GM18508 (cell line): ENCODE data around the gene SELPLG.
"Not testable (repeated sequence)": the region's sequence is repeated elsewhere in the genome, so short reads cannot be mapped to it uniquely, and the experiment has no call there.

Source experiments
- ATAC-seq: cut with Tn5 transposase; IDR thresholded peaks from one replicate; pipeline ENCODE4 v1.9.1; 2021; ENCODE audit warnings: moderate number of reproducible peaks; ENCODE audit not compliant: insufficient read depth, unreplicated experiment

SELPLG gene

DNA sequence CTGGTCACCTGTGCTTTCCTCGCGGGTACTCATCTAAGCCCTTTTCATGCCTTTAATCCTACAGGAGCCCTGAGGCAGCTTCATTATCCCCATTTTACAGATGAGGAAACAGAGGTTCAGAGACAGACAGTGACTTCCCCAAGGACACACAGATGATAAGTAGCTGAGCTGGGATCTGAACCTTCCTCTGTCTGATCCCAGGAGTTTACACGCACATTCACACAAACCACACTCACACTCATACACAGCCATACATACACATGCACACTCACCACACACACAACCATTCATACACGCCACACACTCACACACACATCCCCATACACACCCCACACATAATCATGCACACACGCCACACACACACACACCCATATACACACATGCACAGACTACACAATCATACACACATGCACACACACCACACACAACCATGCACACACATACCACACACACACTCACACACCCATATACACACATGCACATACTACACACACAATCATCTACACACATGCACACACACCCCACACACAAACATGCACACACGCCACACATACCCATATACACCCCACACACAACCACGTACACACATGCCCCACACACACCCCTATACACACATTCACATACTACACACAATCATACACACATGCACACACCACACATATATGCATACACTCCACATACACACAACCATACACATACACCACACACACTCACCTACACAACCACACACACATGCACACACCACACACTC lies 38.6 kb downstream of the SELPLG start:
- ATAC-seq, result no peak

DNA sequence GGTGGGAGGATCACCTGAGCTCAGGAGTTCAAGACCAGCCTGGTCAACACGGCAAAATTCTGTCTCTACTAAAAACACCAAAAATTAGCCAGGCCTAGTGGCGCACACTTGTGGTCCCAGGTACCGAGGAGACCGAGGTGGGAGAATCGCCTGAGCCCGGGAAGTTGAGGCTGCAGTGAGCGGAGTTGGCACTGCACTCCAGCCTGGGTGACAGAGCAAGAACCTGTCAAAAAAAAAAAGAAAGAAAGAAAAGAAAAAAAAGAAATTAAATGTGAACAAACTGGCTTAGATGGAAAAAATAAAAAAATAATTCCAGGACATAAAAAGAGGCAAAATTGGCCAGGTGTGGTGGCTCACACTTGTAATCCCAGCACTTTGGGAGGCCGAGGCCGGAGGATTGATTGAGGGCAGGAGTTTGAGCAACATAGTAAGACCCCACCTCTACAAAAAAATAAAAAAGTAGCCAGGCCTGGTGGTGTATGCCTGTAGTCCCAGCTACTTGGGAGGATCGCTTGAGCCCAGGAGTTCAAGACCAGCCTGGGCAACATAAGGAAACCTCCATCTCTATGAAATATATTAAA lies 39.3 kb downstream of the SELPLG start:
- no peak for ATAC-seq

DNA sequence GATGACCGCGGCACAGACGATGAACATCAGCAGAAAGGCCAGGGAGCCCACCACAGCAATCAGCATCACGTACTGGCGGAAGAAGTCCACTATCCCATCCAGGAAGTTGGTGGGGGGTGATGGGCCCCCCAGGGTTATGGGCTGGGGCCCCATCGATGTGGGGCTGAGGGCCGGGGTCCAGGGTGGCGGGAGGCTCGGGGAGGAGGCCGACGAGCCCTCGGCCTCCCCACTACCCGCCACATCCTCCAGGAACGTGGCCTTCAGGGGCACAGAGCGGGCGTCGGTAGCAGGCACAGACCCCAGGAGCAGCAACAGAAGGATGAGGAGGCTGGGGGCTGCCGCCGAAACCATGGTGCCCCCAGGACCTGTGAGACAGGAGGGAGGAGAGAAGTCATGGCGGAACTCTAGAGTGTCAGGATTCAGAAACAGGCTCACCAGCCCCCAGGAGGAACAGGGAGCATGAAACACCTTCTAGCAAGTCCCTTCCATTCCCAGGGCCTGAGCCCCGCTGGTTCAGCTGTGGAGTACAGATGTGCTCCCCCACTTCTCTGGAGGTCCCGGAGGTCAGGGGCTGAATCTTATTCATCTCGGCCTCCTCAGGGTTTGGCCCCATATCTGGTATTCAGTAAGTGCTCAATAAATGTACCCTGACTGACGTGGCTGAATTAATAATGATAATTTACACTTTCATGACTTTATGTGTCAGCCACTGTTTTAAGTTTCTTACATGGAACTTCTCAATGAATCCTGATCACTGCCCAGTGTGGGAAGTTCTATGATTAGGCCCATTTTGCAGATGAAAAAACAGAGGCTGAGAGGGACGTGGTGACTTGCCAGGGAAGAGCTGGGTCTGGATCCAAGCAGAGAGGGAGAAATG lies 41.4 kb downstream of the SELPLG start:
- no peak for ATAC-seq

DNA sequence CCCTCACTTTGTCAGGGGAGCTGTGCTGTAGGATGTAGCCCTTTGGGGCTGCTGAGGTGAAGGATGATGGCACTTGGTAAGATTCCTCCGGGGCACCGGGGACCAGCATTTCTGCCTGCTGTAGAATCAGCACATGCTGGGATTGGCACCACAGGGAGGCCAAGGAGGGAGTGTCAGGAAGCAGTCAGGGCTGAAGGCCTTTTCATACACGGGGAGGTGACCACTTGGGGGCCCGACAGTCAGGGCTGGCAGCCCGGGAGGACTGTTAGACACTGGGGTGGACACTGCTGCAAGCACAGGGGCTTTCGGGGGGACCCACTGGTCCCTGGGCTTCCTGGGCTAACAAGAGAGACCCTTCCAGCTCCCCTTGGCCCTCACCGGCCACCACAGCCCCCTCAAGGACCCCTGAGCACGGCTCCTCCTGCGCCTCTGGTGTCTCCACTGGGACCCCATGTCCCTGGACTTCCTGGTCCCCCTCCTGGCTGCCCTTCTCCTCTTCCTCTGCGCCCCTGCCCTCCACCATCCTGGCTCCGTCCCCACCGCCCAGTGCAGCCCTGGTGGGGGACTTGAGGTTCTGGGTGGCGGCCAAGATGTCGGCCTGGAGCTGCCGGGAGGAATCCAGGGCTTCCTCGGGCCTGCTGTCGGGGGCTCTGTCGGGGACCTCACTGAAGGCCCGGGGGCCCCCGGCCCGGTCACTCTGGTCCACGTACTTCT lies 42.3 kb downstream of the SELPLG start:
- ATAC-seq, result no peak

DNA sequence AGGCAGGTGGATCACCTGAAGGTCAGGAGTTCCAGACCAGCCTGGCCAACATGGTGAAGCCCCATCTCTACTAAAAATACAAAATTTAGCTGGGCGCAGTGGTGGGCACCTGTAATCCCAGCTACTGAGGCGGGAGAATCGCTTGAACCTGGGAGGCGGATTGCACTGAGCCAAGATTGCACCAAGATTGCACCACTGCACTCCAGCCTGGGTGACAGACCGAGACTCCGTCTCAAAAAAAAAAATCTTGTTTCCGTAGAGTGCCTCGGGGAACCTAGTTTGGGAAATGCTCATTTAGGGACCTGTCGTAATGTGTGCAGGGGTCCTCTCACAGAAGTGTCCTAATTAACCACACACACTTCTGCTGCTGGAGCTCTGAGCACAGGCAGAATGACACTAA lies 43.2 kb downstream of the SELPLG start:
- ATAC-seq, result not testable (repeated sequence)

DNA sequence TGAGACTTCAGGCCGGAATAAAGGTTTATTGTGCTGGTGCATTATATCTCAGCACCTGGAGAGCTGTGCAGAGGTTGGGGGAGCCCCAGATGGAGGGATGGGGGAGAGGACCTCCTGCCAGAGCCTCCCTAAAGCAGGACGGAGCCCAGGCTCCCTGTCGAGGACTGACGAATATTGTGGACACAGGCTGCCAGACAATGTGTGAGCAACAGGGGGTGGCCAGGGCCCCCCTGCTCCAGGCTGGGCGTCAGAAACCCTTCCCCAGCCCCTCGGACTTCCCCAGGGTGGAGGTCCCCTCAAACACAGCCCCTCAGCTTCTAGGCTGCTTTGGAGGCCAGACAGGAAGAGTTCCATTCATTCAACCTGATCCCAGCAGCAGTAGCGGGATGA lies 43.9 kb downstream of the SELPLG start:
- ATAC-seq, result no peak

DNA sequence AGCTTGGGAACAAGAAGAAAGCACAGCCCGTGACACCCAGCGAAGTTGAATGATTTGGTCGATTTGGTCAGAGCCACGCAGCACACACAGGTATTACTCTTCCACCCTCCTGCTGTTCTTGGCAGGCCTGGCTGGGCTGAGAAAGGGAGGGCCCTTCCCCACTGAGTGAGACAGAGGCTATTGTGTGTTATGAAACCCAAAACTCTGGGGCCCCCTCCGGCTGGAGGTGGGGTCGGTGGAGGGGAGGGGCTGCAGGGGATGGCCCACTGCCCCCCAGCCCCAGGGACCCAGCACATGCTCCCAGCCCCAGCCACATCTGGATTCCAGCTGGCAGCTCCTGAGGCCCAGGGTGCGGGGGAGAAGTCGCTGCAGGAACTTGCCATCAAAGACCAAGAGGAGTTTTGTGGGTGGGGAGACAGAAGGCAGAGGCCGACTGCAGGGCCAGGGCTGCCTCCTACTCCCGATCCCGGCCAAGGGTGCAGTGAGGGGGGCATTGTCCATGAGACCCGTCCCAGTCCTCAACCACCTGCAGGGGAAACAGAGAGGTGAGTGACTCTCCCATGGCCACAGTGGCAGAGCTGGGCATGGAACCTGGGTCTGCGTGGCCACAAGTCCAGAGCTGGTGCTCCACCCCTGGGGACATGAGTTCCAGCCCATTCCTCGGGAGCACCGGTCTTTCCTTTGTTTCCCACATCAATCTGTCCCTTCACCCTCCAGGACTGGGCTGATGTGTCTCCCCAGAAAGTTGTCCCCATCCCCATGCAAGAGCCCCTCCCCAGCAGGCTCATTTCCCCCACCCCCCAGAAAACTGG lies 44.5 kb downstream of the SELPLG start:
- ATAC-seq, result no peak

DNA sequence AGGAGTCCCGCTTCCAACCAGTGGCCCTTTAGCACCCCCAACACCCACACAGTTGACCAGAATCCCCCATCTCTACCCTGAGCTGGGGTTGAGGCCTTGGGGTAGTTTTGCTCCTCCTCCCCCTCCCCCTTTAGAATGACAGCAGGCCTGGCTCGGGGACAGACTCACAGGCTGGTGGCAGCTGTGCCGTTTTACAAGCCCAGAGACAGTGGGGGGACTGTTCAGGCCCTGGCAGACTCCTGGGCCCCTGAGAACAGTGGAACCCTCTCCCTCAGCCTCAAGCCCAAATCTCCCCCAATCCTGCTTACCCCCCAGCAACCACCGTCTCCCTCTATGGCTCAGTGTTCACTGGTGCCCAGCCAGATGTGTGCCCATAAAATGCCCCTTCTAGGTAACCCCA lies 45.9 kb downstream of the SELPLG start:
- no peak for ATAC-seq

DNA sequence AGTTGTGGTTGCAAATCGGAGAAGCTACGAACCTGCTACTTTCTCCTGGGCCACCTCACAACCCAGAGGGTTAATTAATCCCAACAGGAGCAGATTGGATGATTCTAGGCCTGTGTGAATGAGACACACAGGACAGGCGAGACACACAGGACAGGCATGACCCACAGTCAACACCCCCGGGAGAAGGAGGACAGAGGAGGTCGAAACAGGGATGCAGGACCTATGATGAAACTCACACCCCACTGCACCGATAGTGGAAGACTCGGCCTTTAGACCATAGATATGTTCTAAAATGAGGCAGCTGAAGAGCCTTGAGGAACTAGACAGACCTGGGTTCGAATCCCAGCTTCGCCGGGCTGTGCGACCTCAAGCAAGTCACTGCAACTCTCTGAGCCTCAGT lies 47.4 kb downstream of the SELPLG start:
- ATAC-seq, result no peak

DNA sequence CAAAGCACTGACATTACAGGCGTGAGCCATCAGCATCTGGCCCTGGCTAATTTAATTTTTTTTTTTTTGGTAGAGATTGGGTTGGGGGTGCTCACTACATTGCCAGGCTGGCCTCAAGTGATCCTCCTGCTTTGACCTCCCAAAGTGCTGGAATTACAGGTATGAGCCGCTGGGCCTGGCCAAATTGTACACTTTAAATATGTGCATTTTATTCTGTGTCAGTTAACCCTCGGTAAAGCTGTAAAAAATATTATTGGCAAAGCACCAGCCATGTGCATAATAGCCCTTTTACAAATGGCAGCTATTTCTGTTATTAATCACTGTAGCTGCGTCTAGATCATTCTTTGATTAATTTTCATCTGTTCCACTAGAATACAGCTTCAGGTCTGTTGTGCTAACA lies 47.8 kb downstream of the SELPLG start:
- ATAC-seq, result no peak

DNA sequence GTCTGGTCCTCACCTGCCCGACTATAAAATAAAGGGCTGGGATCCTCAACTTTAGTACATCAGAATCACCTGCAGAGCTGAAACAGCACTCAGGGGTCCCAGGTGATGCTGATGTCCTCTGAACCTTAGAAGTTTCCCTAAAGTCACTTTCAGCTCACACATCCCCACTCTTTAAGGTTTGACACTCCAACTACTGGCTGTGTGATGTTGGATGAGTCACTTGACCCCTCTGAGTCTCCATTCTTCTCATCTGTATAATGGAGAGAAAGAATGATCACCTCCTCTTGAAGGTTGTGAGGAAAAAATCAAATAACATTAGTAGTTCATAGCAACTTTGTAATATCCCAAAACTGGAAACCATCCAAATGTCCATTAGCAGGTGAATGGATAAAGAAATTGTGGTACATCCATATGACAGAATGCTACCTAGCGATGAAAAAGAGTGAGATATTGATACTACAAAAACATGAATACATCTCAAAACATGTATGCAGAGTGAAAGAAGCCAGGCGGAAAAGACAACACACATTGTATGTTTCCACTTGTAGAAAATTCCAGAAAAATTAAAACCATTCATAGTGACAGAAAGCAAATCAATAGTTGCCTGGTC lies 49.1 kb downstream of the SELPLG start:
- ATAC-seq, result no peak

DNA sequence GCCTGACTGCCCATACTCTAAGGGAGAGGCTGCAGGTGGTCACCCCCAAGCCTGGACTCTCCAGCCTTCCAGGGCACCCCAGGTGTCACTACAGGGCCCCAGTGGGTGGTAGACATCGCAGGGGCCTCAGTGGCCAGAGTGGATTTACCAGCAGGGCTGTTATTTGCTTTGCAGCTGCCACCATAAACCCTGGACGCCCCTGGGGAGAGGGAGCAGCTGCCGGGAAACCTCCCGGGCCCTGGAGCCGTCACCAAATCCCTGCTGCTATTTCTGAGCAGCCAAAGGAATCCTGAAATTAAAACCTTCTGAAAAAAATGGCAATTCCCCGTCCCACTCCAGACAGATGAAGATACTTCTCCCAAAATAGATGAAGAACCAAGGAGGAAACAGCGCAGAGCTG lies 49.7 kb downstream of the SELPLG start:
- no peak for ATAC-seq

DNA sequence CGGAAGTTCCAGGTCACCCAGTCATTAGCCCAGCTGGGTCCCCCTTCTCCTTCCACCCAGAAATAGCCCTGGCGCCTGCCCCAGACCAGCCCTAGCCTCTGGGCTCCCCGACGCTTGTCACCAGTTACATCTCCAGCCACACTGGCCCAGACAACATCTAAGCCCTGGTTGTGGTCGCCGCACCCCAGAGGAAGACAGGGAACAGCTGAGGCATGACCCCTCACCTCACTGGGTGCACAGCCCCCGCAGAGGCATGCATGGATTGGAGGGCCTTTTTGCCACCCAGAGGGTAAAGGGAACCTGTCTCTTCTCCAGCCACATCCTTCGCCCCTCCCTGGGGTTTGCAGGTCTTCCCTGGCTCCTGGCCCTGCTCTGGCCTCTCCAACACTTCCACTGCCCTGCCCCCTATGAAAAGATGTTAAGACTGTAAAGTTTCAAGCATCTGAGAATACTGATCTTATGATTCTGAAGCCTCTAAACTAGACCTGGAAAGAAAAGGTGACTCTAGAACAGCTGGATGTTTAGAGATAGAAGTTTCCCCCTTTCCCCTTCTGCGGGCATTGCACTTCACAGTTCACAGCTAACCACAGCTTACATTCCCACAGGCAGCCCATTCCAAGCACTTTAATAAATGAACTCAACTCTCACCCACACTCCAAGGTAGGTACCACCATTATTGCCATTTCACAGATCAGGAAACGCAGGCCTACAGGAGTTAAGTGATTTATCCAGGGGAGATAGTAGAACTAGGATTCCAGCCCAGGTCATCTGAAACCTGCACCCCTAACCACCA lies 50.5 kb downstream of the SELPLG start:
- ATAC-seq, result no peak

DNA sequence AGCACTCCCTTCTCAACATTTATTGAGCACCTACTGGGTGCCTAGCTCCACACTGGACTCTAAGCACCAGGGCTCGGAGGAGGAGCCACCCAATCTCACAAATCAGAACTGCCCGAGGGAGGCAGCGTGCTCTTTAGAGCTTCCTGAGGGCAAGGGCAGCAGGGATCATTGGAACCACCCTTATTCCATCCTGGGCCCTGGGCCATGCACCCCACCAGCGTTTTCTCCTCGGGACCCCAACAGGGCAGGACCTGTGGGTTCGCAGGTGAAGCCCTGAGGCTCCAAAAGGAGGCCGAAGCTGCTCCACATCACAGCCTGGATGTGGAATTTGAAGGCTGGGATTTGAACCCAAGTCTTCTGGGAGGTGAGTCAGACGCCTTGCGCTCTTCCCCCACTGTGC lies 51.2 kb downstream of the SELPLG start:
- no peak for ATAC-seq

DNA sequence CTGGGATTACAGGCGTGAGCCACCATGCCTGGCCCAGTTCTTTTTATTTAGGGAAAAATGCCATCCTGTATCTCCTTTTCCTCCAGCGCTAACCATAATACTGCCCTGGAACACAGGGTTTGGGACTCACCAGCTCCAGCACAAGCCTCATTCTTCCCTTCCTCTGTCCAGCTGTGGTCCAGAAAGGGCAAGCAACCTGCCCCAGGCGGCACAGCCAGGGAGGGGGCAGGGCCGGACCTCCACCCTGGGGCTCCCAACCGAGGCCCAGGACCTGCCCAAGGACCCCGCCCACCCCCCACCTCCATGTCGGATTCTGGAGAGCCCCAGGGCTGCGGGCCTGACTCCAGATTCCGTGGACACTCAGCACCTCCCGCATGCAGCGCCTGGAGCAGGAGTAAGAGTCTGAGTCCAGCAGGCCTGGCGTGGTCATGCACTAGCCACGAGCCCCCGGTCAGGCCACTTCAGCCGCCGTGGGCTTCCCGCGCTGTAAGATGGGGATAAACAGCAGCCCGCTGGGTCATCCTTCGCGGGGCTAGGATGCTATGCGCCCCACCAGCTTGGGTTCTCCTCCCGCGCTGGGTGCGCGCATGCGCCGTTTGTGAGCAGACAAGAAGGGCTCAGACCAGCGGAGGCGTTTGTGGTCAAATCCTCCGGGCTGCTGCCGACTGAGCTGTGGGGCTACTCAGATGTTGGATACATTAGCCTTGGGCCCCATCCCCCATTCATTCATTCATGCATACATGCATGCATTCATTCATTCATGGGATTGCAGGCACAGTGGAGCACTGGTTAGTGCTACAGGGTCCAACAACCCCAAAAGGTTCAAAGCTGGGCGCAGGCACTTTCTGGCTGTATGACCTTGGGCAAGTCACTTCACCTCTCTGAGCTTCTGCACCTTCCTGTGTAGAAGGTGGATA lies 52.1 kb downstream of the SELPLG start:
- no peak for ATAC-seq

DNA sequence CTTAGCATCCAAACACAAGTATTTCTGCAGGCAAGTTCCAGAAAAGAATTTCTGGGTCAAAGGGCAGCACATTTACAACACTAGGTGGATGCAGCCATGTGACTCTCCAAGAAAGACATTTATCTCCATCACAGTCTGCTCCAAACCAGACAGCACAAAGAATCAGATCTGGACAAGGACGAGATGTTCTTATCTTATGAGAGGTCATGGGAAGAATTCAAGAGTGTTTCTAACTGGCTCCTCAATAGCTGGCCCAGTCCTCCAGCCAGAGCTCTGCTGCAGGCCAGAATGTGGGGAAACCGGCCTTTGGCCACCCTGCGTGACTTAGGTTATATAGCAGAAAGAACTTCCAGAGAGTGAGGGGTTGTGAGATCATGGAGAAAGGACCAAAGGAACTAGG lies 53.2 kb downstream of the SELPLG start:
- no peak for ATAC-seq

DNA sequence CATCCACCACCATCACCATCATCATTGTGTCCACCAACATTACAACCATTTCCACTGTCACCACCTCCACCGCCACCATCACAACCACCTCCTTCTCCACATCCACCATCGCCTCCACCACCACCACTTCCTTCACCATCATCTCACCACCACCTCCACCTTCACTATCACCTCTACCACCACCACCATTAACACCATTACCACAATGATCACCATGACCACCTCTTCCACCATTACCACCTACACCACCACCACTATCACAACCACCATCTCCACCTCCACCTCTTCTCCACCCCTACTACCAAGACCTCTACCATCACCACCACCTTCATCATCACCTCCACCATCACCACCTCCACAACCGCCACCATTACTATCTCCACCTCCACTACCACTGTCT lies 54.9 kb downstream of the SELPLG start:
- ATAC-seq, result no peak

DNA sequence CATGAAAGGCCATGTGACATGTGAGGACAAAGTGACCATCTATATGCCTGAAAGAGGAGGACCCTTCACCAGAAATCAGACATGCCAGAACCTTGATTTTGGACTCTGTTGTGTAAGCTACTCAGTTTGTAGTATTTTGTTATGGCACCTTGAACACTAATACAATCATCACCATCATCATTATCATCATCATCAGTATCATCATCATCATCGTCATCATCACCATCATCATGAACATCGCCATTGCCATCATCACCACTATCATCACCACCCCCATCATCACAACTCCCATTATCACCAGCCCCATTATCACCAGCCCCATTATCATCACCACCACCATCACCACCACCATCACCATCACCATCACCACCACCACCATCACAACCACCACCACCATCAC lies 55.4 kb downstream of the SELPLG start:
- no peak for ATAC-seq
